Cardiac atrium fibroblast (primary cell): Measurements from ENCODE around the gene DCTN4. TPM values are rescaled to one million over a fixed set of nuclear protein-coding genes. Genes with fewer than 3 reads are reported as not detected.

Source experiments
- total RNA-seq: library from RNA; depleted of rRNA; stranded (reverse); fragments of >200 nt; gene quantifications from 2 replicates; pipeline ENCODE4 v1.2.3, GENCODE V29; 2015

Gene DCTN4
- total RNA-seq, result 36.1 and 43.3 TPM in 2 replicates

GRCh38 chr5:150758531-150759333 is at the start of gene DCTN4:
TSS of gene DCTN4 (minus strand) at chr5:150759017. CDS start at chr5:150758993, 24 bp downstream.

GRCh38 chr5:150778517-150779396 is 19.9 kb upstream of the DCTN4 start, which contains the start of gene SMIM3:
TSS of gene SMIM3 (plus strand) at chr5:150778757. CDS start at chr5:150795441, 16,684 bp downstream.

GRCh38 chr5:150700594-150701377 is 58.0 kb downstream of the DCTN4 start, which contains the start of gene RBM22:
TSS of gene RBM22 (minus strand) at chr5:150701062. CDS start at chr5:150700985, 77 bp downstream.

GRCh38 chr5:150661086-150661485 is 97.7 kb downstream of the DCTN4 start, which contains the start of gene MYOZ3:
TSS of gene MYOZ3 (plus strand) at chr5:150661251. CDS start at chr5:150662942, 1,691 bp downstream.

Other genes starting within 250 kb of the DCTN4 start
- 68.2 and 86.0 TPM in 2 replicates for gene SYNPO, start 118.4 kb downstream of the DCTN4 start, total RNA-seq
- gene MYOZ3, start 97.8 kb downstream of the DCTN4 start, total RNA-seq, result 0.54 TPM in 1 of 2 replicates, not detected in the other
- 35.8 and 46.9 TPM in 2 replicates for gene RBM22, start 58.0 kb downstream of the DCTN4 start, total RNA-seq
- gene SMIM3, start 19.7 kb upstream of the DCTN4 start, total RNA-seq, result 71.0 and 86.1 TPM in 2 replicates
- not detected in 2 replicates for gene IRGM, start 87.5 kb upstream of the DCTN4 start, total RNA-seq
- gene ZNF300, start 146.0 kb upstream of the DCTN4 start, total RNA-seq, result 4.0 and 4.5 TPM in 2 replicates